ENCODE measurements around the gene PCDH19.

PCDH19 gene

GRCh38 chrX:100395781-100396180, 14.3 kb downstream of the PCDH19 start:
- no peak for DNase-seq

- DNase-seq: no peak
Observed at GRCh38 chrX:100381619-100382018, 28.5 kb downstream of the PCDH19 start.

- DNase-seq: no peak
Observed at GRCh38 chrX:100379388-100379986, 30.6 kb downstream of the PCDH19 start.

DNA sequence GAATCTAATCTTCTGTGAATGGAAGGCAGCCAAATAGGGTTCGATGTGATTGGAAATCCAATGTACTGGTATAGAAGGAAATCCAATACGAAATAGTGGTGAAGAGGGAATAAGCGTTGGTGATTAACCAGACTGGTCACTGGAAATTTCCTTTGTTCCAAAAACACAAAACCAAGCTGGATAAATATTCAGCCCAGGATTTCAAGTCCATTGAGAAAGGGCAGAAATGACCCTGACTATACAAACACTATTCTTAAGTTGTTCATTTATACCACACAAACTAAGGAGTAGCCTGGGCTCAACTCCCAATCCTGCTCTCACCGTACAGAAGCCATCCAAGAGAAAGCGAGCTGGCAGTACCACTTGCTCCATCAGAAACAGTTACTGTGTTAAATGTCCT, 32.2 kb downstream of the PCDH19 start:
- no peak for DNase-seq

DNA sequence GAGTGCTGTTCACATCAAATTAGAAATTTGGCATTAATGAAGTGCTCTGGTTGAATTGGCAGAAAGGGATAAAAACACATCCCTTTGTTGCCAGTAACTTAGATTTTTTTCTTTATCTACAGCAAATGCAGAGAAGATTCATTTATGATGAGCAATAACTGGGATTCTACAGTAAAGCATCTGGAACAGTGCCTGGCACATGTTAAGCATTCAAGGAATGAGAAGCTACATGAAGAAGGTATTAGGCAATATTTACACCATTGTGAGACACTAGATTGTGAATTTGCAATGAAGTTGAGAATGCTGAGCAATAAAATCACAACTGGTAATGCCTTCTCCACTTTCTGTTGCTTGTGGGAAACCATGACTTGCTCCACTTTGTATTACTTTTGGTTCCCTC, 33.5 kb downstream of the PCDH19 start:
- DNase-seq: no peak

- no peak for DNase-seq
Observed at GRCh38 chrX:100373673-100374072, 36.4 kb downstream of the PCDH19 start.

DNA sequence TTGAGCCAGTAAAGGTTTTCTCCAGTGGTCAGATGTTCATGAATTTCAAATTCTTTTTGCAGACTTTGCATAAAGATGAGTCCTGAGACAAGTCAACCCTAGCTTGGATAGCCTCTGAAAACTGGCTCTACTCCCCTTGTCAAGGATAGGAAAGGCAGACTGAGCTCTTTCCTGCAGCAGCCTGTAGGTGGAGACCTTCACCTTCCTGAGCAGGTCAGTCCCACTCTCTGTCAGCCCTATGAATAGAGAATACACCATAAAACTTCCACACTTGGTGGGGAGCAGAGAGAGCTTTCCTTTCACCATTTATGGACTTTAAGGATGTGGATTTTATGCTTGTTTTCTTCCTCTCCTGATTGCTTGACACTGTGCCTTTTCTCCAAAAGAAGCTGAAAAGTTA, 41.9 kb downstream of the PCDH19 start:
- no peak for DNase-seq

DNA sequence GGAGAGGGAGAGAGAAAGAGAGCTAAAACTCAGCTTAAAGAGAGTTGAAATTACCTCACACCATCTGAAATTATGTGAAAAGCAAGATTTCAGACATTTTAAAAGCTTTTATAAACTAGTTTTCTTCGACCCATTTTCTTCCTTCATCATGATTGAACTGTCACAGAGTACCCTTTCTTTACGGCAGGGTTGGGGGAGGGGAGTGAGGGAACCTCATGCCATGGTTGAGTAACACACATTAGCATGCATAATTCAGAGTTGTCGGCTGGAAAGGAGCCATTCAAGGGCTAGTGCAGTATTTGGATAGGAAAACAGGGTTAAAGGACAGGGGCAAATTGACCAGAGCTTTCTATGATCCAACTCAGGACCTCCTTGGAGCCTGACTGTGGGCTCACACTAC, 46.2 kb downstream of the PCDH19 start:
- no peak for DNase-seq

DNA sequence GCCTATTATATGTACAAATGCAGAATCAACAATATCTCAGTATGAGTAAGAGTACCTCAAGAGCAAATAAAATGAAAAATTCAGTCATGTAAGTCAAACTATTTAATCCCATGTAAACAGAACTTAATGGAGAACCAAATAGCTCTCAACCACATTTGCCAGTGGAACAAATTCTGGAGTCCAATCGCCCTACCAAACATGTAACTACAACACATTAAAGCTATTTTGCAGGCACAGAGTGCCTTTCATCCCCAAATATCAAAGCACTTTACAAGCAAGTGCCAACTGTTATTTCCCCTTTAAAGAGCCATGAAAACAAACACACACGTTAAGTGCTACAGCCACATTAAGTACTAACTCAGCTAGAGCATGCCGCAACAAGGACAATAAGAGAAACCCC, 51.3 kb downstream of the PCDH19 start:
- no peak for DNase-seq

- DNase-seq: no peak
Observed at GRCh38 chrX:100356351-100356896, 53.6 kb downstream of the PCDH19 start.

GRCh38 chrX:100355680-100356079, 54.4 kb downstream of the PCDH19 start:
- DNase-seq: no peak

GRCh38 chrX:100353326-100353725, 56.7 kb downstream of the PCDH19 start:
- no peak for DNase-seq

- DNase-seq: no peak
Observed at GRCh38 chrX:100350704-100351489, 59.2 kb downstream of the PCDH19 start.

DNA sequence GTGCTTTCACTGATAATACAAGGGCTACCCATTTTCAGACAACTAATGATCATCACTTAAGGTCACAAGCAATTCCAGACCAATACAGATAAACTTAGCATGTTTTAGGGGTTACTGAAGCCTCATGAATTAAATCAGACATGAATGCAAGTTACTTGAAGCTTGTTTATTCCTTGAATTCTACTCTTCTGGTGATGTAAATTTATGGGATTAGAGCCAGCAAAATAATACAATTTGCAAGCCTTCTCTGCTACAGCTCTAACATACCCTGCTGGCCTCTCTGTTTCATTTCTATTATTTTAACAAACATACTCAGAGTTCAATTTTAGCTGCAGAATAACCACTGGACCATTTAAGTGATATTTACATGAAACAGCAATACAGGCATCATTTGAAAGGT, 60.7 kb downstream of the PCDH19 start:
- no peak for DNase-seq

DNA sequence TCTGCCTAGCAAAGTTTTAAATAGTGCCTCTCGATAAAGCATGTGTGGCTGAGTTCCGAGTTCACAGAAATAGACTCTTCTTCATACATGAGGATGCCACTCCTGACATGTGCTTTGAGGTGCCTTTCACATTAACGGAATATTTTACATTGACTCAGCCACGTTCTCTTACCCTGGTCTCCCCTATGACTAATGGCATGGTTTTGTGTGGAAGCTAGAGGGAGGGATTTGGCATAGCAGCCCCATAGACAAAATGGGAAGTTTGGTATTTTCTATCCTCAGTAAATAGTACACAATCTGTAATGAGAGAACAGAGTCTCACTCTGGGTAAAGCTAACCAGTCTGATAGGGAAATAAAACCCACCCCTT, 68.9 kb downstream of the PCDH19 start:
- DNase-seq: no peak

GRCh38 chrX:100340491-100341141, 69.5 kb downstream of the PCDH19 start:
- DNase-seq: no peak

- no peak for DNase-seq
Observed at GRCh38 chrX:100328351-100328750, 81.7 kb downstream of the PCDH19 start.

DNA sequence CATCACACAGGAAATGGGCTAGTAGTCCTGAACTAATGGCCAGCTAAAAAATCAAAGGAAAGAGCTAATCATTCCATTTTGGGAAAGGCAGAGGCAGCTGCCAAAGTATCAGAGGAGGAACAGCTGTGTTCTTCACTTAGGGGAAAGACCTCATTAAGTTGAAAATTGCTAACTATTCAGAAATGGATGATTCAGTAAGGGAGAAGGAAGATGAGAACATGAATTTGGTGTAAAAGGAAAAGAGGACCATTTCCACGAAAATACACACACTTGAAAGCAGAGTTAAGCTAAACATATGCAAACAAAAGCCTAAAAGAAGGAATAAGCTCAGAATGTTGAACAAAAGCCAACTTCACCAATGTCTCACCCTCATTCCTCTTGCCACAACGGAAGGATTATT, 90.4 kb downstream of the PCDH19 start:
- DNase-seq: no peak

DNA sequence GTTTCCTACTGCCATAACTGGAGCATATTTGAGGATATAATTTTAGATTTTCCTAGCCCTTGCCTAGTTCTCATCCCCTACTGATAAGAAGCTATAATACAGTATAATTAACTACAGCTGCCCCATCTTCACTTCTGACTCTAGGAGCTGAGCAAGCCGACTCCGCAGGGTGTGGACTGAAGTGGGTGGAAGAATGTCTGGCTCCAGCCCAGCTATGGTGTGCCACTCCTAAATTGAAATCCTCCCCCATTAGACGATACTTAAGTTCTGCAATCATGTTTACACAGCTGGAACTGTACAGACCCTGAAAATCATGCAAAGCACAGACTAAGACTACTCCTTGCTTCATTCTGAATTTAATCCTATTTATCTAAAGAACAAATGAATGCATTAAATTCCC, 93.1 kb downstream of the PCDH19 start:
- no peak for DNase-seq

GRCh38 chrX:100315566-100315965, 94.5 kb downstream of the PCDH19 start:
- no peak for DNase-seq

GRCh38 chrX:100299559-100299958, 110.5 kb downstream of the PCDH19 start:
- no peak for DNase-seq

- no peak for DNase-seq
Observed at GRCh38 chrX:100297728-100298127, 112.3 kb downstream of the PCDH19 start.

DNA sequence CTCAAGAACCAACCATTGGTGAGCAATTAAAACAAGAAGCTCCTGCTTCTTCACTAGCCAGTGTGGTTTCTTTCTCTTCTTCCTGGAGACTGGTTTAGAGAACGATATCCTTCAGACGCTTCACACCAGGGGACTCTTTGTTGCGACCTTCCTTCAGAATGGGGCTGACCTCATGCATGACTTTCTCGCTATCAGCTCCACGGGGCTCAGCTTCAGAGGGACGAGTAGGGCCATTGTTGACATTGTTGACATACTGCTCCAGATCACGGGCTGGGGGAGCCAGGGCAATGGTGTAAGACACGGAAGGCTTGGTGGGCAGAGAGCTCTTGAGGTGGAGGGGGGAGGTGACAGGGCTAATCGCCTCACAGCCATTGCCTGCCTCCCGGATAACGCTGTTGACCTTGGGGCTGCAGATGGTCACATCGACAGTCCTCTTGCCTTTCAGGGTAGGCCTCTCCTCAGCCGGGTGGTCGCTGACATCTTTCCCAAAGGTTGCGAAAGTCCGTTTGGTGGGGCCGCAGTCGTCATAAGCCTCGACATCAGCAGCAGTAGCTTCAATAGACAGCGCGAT, 113.8 kb downstream of the PCDH19 start:
- no peak for DNase-seq

- DNase-seq: no peak
Observed at GRCh38 chrX:100294965-100295364, 115.1 kb downstream of the PCDH19 start.

Measured in NCI-H446 treated with DMSO at 0.1 percent for 48 hours (cell line).